MCF 10A (cell line): ENCODE data around the gene CHKA. TPM values are rescaled to one million over a fixed set of nuclear protein-coding genes. Genes with fewer than 3 reads are reported as not detected.

Source experiments
- BruUV-seq: library from RNA; stranded (reverse); fragments of 400-500 nt; replicated peaks from 2 replicates; lab custom pipeline; 2021; lab: Mats Ljungman, UMichigan
- CTCF ChIA-PET: fragments of 300-600 bp; sonication (Branson Sonifier 250); formaldehyde crosslinking; extraction: SDS; loops from one replicate; lab custom pipeline; 2021; ENCODE audit warnings: antibody characterized with exemption, inconsistent platforms; lab: Yijun Ruan, JAX
- POLR2A ChIA-PET: fragments of 300-600, 350-650 bp; sonication (Branson Sonifier 250); formaldehyde crosslinking; extraction: SDS; loops from one replicate; lab custom pipeline; 2020; ENCODE audit warnings: antibody characterized with exemption, inconsistent platforms; lab: Yijun Ruan, JAX
- DNase-seq: peaks from one replicate; pipeline ENCODE4 v3.0.0-alpha.2; 2018; ENCODE audit not compliant: unreplicated experiment
- H3K27ac Mint-ChIP-seq: one replicate; pipeline ENCODE4 v1.8.0; 2022; ENCODE audit warnings: mild to moderate bottlenecking, low read depth, mixed read lengths; ENCODE audit not compliant: unreplicated experiment
- H3K27me3 Mint-ChIP-seq: one replicate; pipeline ENCODE4 v1.8.0; 2022; ENCODE audit warnings: mixed read lengths; ENCODE audit not compliant: insufficient read depth, unreplicated experiment
- H3K36me3 Mint-ChIP-seq: one replicate; pipeline ENCODE4 v1.8.0; 2022; ENCODE audit warnings: mild to moderate bottlenecking, moderate library complexity, mixed read lengths; ENCODE audit not compliant: insufficient read depth, unreplicated experiment
- H3K4me1 Mint-ChIP-seq: one replicate; pipeline ENCODE4 v1.8.0; 2022; ENCODE audit warnings: mixed read lengths; ENCODE audit not compliant: insufficient read depth, unreplicated experiment
- H3K4me3 Mint-ChIP-seq: one replicate; pipeline ENCODE4 v1.8.0; 2022; ENCODE audit warnings: mild to moderate bottlenecking, moderate library complexity, mixed read lengths; ENCODE audit not compliant: unreplicated experiment
- H3K9me3 Mint-ChIP-seq: one replicate; pipeline ENCODE4 v1.8.0; 2022; ENCODE audit warnings: mixed read lengths; ENCODE audit not compliant: unreplicated experiment
- CTCF ChIP-seq: fragments of 200-600 bp; IDR thresholded peaks from one replicate; pipeline ENCODE4 v1.8.0; 2022; ENCODE audit warnings: antibody characterized with exemption, mild to moderate bottlenecking; ENCODE audit not compliant: unreplicated experiment
- intact Hi-C: fragments of 100-400 bp; cut with micrococcal nuclease; formaldehyde crosslinking; loops from 2 replicates; pipeline ENCODE4 v1.14.1; 2022
- total RNA-seq: library from RNA; stranded (reverse); gene quantifications from 2 replicates; pipeline ENCODE4 v1.2.3, GENCODE V29; 2022

Gene CHKA
- total RNA-seq, 1 experiment from 2014 or later: 7.8 TPM

GRCh38 chr11:68018730-68019190, 102.4 kb downstream of the CHKA start:
- no peak for TF ChIP-seq CTCF
- no peaks in the 10 kb centered on the region for H3K9me3 Mint-ChIP-seq
- peaks cover 58% of the 10 kb centered on the region for H3K4me1 Mint-ChIP-seq
- intact Hi-C loops: no loop called here
- no TSS peak for BruUV-seq
- H3K27ac Mint-ChIP-seq: no peak overlapping the region
- no peak overlapping the region for H3K4me3 Mint-ChIP-seq
- ChIA-PET CTCF (interaction anchor here (0.6 to 4.1 kb wide), 3 partner anchors 8 to 279 kb away, joined by 3 to 34 read pairs (median 4); partner anchors contain the start of gene ALDH3B1), POLR2A (interaction anchor here (1.0 to 6.4 kb wide), 2 partner anchors 9 to 12 kb away, joined by 3 to 46 read pairs; partner anchors contain the start of gene ALDH3B1)
- DNase-seq: no peak
- no peaks in the 10 kb centered on the region for H3K27me3 Mint-ChIP-seq
- peaks cover 66% of the 10 kb centered on the region for H3K36me3 Mint-ChIP-seq

- BruUV-seq: no TSS peak
- H3K36me3 Mint-ChIP-seq: peaks cover 60% of the 10 kb centered on the region
- intact Hi-C loops: no loop called here
- peak overlapping the region; percentile 88 for H3K27ac Mint-ChIP-seq
- TF ChIP-seq CTCF: no peak
- no peaks in the 10 kb centered on the region for H3K9me3 Mint-ChIP-seq
- DNase-seq: no peak
- no peak overlapping the region for H3K4me3 Mint-ChIP-seq
- peaks cover 63% of the 10 kb centered on the region for H3K4me1 Mint-ChIP-seq
- ChIA-PET POLR2A (interaction anchor here (6.4 kb wide), 1 partner anchor 9 kb away, joined by 46 read pairs; the partner anchor contains the start of gene ALDH3B1), CTCF (interaction anchor here (0.6 kb wide), 1 partner anchor 198 kb away, joined by 3 read pairs; no protein-coding TSS in a partner anchor)
- no peaks in the 10 kb centered on the region for H3K27me3 Mint-ChIP-seq
These were observed 103.0 kb downstream of the CHKA start for GRCh38 chr11:68017980-68018729.

GRCh38 chr11:68016904-68017817, 104.0 kb downstream of the CHKA start:
- ChIA-PET CTCF (interaction anchor here (0.6 to 0.7 kb wide), 2 partner anchors 13 to 490 kb away, joined by 4 read pairs; no protein-coding TSS in a partner anchor), POLR2A (interaction anchor here (0.9 to 4.9 kb wide), 2 partner anchors 13 to 20 kb away, joined by 3 to 59 read pairs; partner anchors contain the start of gene NDUFS8)
- peak overlapping the region; percentile 88 for H3K27ac Mint-ChIP-seq
- no TSS peak for BruUV-seq
- peak; percentile 49 for DNase-seq
- H3K4me3 Mint-ChIP-seq: peak overlapping the region; percentile 32
- no peaks in the 10 kb centered on the region for H3K27me3 Mint-ChIP-seq
- H3K36me3 Mint-ChIP-seq: peaks cover 50% of the 10 kb centered on the region
- intact Hi-C loops: no loop called here
- H3K9me3 Mint-ChIP-seq: no peaks in the 10 kb centered on the region
- H3K4me1 Mint-ChIP-seq: peaks cover 67% of the 10 kb centered on the region
- no peak for TF ChIP-seq CTCF
